DND-41 (cell line): ENCODE measurements around the gene ESPL1.

Source experiments
- EZH2 ChIP-seq: IDR thresholded peaks from 3 replicates; pipeline ENCODE4 v1.6.1; 2012; ENCODE audit warnings: borderline replicate concordance, low read depth, mild to moderate bottlenecking, moderate library complexity, low read length, inconsistent platforms; ENCODE audit not compliant: severe bottlenecking
- TF ChIP-seq, protein P1 (sequence below): IDR thresholded peaks from 2 replicates; pipeline ENCODE4 v1.5.1; 2012; ENCODE audit warnings: borderline replicate concordance, low read length, moderate library complexity, mild to moderate bottlenecking; ENCODE audit not compliant: poor library complexity, severe bottlenecking; ENCODE audit errors: extremely low read depth

DNA sequence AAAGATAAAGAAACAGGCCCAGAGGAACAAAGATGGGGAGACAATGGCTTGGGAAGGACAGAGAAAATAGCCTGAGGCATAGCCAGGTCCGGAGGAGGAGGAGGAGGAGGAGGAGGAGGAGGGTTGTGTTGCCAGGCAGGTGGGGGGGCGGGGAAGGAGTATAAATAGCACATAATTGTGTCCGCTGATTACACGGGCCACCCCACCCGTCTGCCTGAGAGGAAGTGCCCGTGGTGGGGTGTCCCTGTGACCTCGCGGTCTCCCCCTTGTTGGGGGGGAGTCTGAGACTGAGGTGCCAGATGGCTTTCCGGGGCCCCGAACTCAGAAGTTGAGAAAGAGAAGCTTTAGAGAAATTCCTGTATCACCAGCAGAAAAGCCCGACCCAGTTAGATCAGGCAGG, 69.9 kb downstream of the ESPL1 start:
- no peak for TF ChIP-seq EZH2
- TF ChIP-seq, protein P1, sequence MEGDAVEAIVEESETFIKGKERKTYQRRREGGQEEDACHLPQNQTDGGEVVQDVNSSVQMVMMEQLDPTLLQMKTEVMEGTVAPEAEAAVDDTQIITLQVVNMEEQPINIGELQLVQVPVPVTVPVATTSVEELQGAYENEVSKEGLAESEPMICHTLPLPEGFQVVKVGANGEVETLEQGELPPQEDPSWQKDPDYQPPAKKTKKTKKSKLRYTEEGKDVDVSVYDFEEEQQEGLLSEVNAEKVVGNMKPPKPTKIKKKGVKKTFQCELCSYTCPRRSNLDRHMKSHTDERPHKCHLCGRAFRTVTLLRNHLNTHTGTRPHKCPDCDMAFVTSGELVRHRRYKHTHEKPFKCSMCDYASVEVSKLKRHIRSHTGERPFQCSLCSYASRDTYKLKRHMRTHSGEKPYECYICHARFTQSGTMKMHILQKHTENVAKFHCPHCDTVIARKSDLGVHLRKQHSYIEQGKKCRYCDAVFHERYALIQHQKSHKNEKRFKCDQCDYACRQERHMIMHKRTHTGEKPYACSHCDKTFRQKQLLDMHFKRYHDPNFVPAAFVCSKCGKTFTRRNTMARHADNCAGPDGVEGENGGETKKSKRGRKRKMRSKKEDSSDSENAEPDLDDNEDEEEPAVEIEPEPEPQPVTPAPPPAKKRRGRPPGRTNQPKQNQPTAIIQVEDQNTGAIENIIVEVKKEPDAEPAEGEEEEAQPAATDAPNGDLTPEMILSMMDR: no peak
